Measurements from ENCODE around the gene CLN3. TPM values are rescaled to one million over a fixed set of nuclear protein-coding genes. Genes with fewer than 3 reads are reported as not detected.

CLN3 gene
- total and polyA plus RNA-seq, 2 of the 13 experiments (the other 11 are each of a cell fraction or from before 2014, with no cell fraction given): 23.4 to 46.8 TPM

Other genes with a start within 250 kb of the CLN3 start
- 0.15 and 0.18 TPM in 2 replicates for gene SBK1, start 199.5 kb downstream of the CLN3 start, total RNA-seq (2016; rRNA removed; fragmentation: Illumina TruSeq; extraction: Trizol)
- 0.17 and 0.26 TPM in 2 replicates for gene SBK1, start 199.5 kb downstream of the CLN3 start, polyA plus RNA-seq (2011; rRNA removed)
- gene NPIPB6, start 128.6 kb downstream of the CLN3 start, total RNA-seq (2016; rRNA removed; fragmentation: Illumina TruSeq; extraction: Trizol): not detected in 2 replicates
- gene NPIPB6, start 128.6 kb downstream of the CLN3 start, polyA plus RNA-seq (2011; rRNA removed): 0.25 and 0.50 TPM in 2 replicates
- gene EIF3CL, start 88.2 kb downstream of the CLN3 start, total RNA-seq (2016; rRNA removed; fragmentation: Illumina TruSeq; extraction: Trizol): 113 and 170 TPM in 2 replicates
- gene EIF3CL, start 88.2 kb downstream of the CLN3 start, polyA plus RNA-seq (2011; rRNA removed): 229 and 263 TPM in 2 replicates
- not detected in 2 replicates for gene NPIPB7, start 19.7 kb downstream of the CLN3 start, total RNA-seq (2016; rRNA removed; fragmentation: Illumina TruSeq; extraction: Trizol)
- gene NPIPB7, start 19.7 kb downstream of the CLN3 start, polyA plus RNA-seq (2011; rRNA removed): 0.05 and 0.08 TPM in 2 replicates
- 0.11 TPM in 1 of 2 replicates, not detected in the other for gene APOBR, start 2.6 kb upstream of the CLN3 start, total RNA-seq (2016; rRNA removed; fragmentation: Illumina TruSeq; extraction: Trizol)
- 0.03 TPM in 2 replicates for gene APOBR, start 2.6 kb upstream of the CLN3 start, polyA plus RNA-seq (2011; rRNA removed)
- 0.13 TPM in 1 of 2 replicates, not detected in the other for gene IL27, start 14.8 kb upstream of the CLN3 start, total RNA-seq (2016; rRNA removed; fragmentation: Illumina TruSeq; extraction: Trizol)
- 0.29 and 0.54 TPM in 2 replicates for gene IL27, start 14.8 kb upstream of the CLN3 start, polyA plus RNA-seq (2011; rRNA removed)
- gene NUPR1, start 46.9 kb upstream of the CLN3 start, total RNA-seq (2016; rRNA removed; fragmentation: Illumina TruSeq; extraction: Trizol): 18.0 and 23.9 TPM in 2 replicates
- 20.7 and 25.6 TPM in 2 replicates for gene NUPR1, start 46.9 kb upstream of the CLN3 start, polyA plus RNA-seq (2011; rRNA removed)
- gene SGF29, start 61.8 kb upstream of the CLN3 start, total RNA-seq (2016; rRNA removed; fragmentation: Illumina TruSeq; extraction: Trizol): 21.2 and 29.4 TPM in 2 replicates
- gene SGF29, start 61.8 kb upstream of the CLN3 start, polyA plus RNA-seq (2011; rRNA removed): 5.0 and 5.4 TPM in 2 replicates
- gene SULT1A2, start 105.0 kb upstream of the CLN3 start, total RNA-seq (2016; rRNA removed; fragmentation: Illumina TruSeq; extraction: Trizol): 34.2 and 35.2 TPM in 2 replicates
- 32.9 and 33.0 TPM in 2 replicates for gene SULT1A2, start 105.0 kb upstream of the CLN3 start, polyA plus RNA-seq (2011; rRNA removed)
- gene SULT1A1, start 118.0 kb upstream of the CLN3 start, total RNA-seq (2016; rRNA removed; fragmentation: Illumina TruSeq; extraction: Trizol): 147 and 174 TPM in 2 replicates
- 114 and 117 TPM in 2 replicates for gene SULT1A1, start 118.0 kb upstream of the CLN3 start, polyA plus RNA-seq (2011; rRNA removed)
- gene NPIPB8, start 146.0 kb upstream of the CLN3 start, total RNA-seq (2016; rRNA removed; fragmentation: Illumina TruSeq; extraction: Trizol): 0.49 TPM in 1 of 2 replicates, not detected in the other
- gene NPIPB8, start 146.0 kb upstream of the CLN3 start, polyA plus RNA-seq (2011; rRNA removed): 2.3 and 2.9 TPM in 2 replicates
- 415 and 760 TPM in 2 replicates for gene EIF3C, start 219.4 kb upstream of the CLN3 start, total RNA-seq (2016; rRNA removed; fragmentation: Illumina TruSeq; extraction: Trizol)
- gene EIF3C, start 219.4 kb upstream of the CLN3 start, polyA plus RNA-seq (2011; rRNA removed): 360 and 380 TPM in 2 replicates

Measured in HepG2 (cell line).